Parathyroid adenoma (tissue), 2 donors: ENCODE data around the gene KCTD1.

ENCODE experiments used
- H2AFZ ChIP-seq: fragments of 300-600 bp; sonication (generic); one replicate; pipeline ENCODE4 v1.7.0; 2017; ENCODE audit warnings: antibody characterized with exemption, mild to moderate bottlenecking
- H3K27ac ChIP-seq: fragments of 300-600 bp; sonication (generic); one replicate; pipeline ENCODE4 v1.7.0; 2017
- H3K27me3 ChIP-seq: fragments of 300-600 bp; sonication (generic); one replicate; pipeline ENCODE4 v1.7.0; 2017; ENCODE audit warnings: low read length; ENCODE audit not compliant: control insufficient read depth, insufficient read depth
- H3K36me3 ChIP-seq: fragments of 300-600 bp; sonication (generic); one replicate; pipeline ENCODE4 v1.7.0; 2017; ENCODE audit warnings: low read length; ENCODE audit not compliant: control insufficient read depth, insufficient read depth
- H3K4me1 ChIP-seq: fragments of 300-600 bp; sonication (generic); one replicate; pipeline ENCODE4 v1.7.0; 2017; ENCODE audit warnings: control low read depth
- H3K4me2 ChIP-seq: fragments of 300-600 bp; sonication (generic); one replicate; pipeline ENCODE4 v1.7.0; 2017; ENCODE audit warnings: low read length
- H3K4me3 ChIP-seq: fragments of 300-600 bp; sonication (generic); one replicate; pipeline ENCODE4 v1.7.0; 2017; ENCODE audit warnings: low read depth, low read length
- H3K79me2 ChIP-seq: fragments of 300-600 bp; sonication (generic); one replicate; pipeline ENCODE4 v1.7.0; 2017; ENCODE audit warnings: control low read depth
- H3K9ac ChIP-seq: fragments of 300-600 bp; sonication (generic); one replicate; pipeline ENCODE4 v1.7.0; 2017; ENCODE audit warnings: mild to moderate bottlenecking
- H3K9me3 ChIP-seq: fragments of 300-600 bp; sonication (generic); one replicate; pipeline ENCODE4 v1.7.0; 2017; ENCODE audit warnings: low read length; ENCODE audit not compliant: control insufficient read depth
- TF ChIP-seq, protein P1 (sequence below): fragments of 300-600 bp; sonication (generic); IDR thresholded peaks from one replicate; pipeline ENCODE4 v1.7.0; 2017; ENCODE audit warnings: antibody characterized with exemption, mild to moderate bottlenecking
- donor health status: primary hyperparathyroidism.

Gene KCTD1

GRCh38 chr18:26453386-26453901 lies 94.9 kb downstream of the KCTD1 start:
- Histone ChIP-seq H3K36me3 (no peaks in the 10 kb centered on the region), H3K9ac (no peak overlapping the region), H3K9me3 (no peaks in the 10 kb centered on the region)

GRCh38 chr18:26450989-26451682 lies 97.2 kb downstream of the KCTD1 start:
- Histone ChIP-seq H3K79me2 (no peaks in the 10 kb centered on the region), H3K36me3 (no peaks in the 10 kb centered on the region), H3K27ac (no peak overlapping the region), H3K4me1 (no peaks in the 10 kb centered on the region), H3K9me3 (no peaks in the 10 kb centered on the region), H3K4me3 (no peak overlapping the region), H3K9ac (no peak overlapping the region), H3K27me3 (no peaks in the 10 kb centered on the region), H3K4me2 (no peak overlapping the region), H2AFZ (no peak overlapping the region)
- TF ChIP-seq, protein P1, sequence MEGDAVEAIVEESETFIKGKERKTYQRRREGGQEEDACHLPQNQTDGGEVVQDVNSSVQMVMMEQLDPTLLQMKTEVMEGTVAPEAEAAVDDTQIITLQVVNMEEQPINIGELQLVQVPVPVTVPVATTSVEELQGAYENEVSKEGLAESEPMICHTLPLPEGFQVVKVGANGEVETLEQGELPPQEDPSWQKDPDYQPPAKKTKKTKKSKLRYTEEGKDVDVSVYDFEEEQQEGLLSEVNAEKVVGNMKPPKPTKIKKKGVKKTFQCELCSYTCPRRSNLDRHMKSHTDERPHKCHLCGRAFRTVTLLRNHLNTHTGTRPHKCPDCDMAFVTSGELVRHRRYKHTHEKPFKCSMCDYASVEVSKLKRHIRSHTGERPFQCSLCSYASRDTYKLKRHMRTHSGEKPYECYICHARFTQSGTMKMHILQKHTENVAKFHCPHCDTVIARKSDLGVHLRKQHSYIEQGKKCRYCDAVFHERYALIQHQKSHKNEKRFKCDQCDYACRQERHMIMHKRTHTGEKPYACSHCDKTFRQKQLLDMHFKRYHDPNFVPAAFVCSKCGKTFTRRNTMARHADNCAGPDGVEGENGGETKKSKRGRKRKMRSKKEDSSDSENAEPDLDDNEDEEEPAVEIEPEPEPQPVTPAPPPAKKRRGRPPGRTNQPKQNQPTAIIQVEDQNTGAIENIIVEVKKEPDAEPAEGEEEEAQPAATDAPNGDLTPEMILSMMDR = no peak

More at GRCh38 chr18:26453386-26453901, 94.9 kb downstream of the KCTD1 start:
- Histone ChIP-seq H3K27ac (no peak overlapping the region), H3K27me3 (no peaks in the 10 kb centered on the region), H3K4me2 (no peak overlapping the region), H3K4me1 (no peaks in the 10 kb centered on the region), H3K4me3 (no peak overlapping the region), H2AFZ (no peak overlapping the region), H3K79me2 (no peaks in the 10 kb centered on the region)
- TF ChIP-seq, protein P1 = no peak

DNA sequence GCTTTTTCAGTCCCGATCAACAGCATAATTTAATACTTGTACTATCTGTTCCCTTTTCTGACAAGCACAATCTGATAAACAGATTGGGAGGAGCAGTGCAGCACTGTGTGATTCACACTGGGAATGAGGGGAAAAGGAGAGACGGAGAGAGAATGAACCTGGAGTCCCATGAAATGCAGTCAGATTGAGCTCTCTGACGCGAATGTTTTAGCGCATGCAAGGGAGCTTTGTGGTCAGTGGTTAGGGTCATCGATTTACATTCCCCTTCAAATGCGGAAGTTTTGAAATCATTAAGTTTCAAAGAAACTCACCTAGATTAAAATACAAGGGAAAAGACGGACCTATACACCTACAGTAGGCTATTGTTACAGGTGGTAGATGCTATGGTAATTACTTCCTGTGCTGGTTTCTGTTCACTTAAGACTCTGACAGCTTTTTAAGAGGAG lies 99.6 kb downstream of the KCTD1 start:
- TF ChIP-seq, protein P1 = no peak
- Histone ChIP-seq H3K4me1 (no peaks in the 10 kb centered on the region), H3K4me2 (no peak overlapping the region), H3K27me3 (no peaks in the 10 kb centered on the region), H3K9me3 (no peaks in the 10 kb centered on the region), H3K36me3 (no peaks in the 10 kb centered on the region), H3K79me2 (no peaks in the 10 kb centered on the region), H2AFZ (no peak overlapping the region), H3K27ac (no peak overlapping the region), H3K9ac (no peak overlapping the region), H3K4me3 (no peak overlapping the region)

DNA sequence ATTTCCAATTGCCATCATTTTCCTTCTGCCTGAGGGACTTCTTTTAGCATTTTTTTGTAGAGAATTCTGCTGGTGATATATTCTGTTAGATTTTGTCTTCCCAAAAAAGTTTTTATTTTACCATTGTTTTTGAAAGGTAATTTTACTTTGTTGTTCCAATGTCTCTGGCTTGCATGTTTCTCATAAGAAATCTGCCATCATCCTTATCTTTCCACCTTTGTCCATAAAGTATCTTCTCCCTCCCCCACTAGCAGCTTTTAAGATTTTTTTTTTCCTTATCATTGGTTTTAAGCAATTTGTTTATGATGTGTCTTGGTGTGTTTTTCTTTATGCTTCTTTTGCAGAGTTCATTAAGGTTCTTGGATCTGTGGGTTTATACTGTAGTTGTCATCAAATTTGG lies 104.5 kb downstream of the KCTD1 start:
- Histone ChIP-seq H3K9ac (no peak overlapping the region), H3K9me3 (no peaks in the 10 kb centered on the region), H2AFZ (no peak overlapping the region), H3K27ac (no peak overlapping the region), H3K4me2 (no peak overlapping the region), H3K4me3 (no peak overlapping the region), H3K27me3 (no peaks in the 10 kb centered on the region), H3K4me1 (peaks cover 2% of the 10 kb centered on the region), H3K79me2 (no peaks in the 10 kb centered on the region), H3K36me3 (no peaks in the 10 kb centered on the region)
- TF ChIP-seq, protein P1 = no peak

GRCh38 chr18:26442126-26442525 lies 106.2 kb downstream of the KCTD1 start:
- no peak overlapping the region for H3K4me3 ChIP-seq
- no peak overlapping the region for H3K9ac ChIP-seq
- no peak overlapping the region for H2AFZ ChIP-seq
- no peaks in the 10 kb centered on the region for H3K36me3 ChIP-seq
- no peaks in the 10 kb centered on the region for H3K9me3 ChIP-seq
- H3K79me2 ChIP-seq = no peaks in the 10 kb centered on the region
- peaks cover 2% of the 10 kb centered on the region for H3K4me1 ChIP-seq
- TF ChIP-seq, protein P1 = no peak
- H3K27me3 ChIP-seq = no peaks in the 10 kb centered on the region
- no peak overlapping the region for H3K27ac ChIP-seq
- no peak overlapping the region for H3K4me2 ChIP-seq
